ENCODE measurements around the gene JARID2. TPM values are rescaled to one million over a fixed set of nuclear protein-coding genes. Genes with fewer than 3 reads are reported as not detected.

The JARID2 gene
- total and polyA plus RNA-seq, 12 donors: 2.3 to 11.6 (median 8.7) TPM

DNA sequence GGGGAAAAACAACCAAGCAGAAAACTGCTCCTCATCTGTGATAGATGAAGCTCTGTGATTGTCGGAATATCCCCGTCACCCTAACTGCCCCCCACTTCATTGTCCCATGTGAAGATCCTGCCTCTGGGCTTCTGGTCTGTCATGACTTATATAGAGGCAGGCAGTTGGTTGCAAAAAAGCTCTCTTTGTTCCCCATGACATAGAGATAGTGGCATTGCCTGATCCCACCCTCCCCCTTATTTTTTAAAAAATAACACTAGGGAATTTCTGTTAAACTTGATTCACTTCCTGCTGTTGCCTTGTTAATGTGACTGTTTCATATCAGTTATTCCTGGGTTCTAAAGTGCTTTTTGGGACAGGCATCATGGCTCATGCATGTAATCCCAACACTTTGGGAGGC is 203.1 kb downstream of the JARID2 start:
- intact Hi-C loops (cut with DNase I): loop anchor here in 3 of 10 donors (10.0 kb wide), 3 partner anchors 194 to 1324 kb away; partner anchors contain the start of gene JARID2 (in 1 of the 3)
- Histone ChIP-seq H3K4me3 (no peak overlapping the region), H3K36me3 (peaks cover 0 to 21% (median 0%) of the 10 kb centered on the region in 9 donors), H3K4me1 (peaks cover 3 to 81% (median 51%) of the 10 kb centered on the region in 9 donors), H3K9me3 (no peaks in the 10 kb centered on the region), H3K27ac (no peak overlapping the region), H3K27me3 (no peaks in the 10 kb centered on the region)
- DNase-seq (no peak), ATAC-seq (no peak)
- TF ChIP-seq, protein P1, sequence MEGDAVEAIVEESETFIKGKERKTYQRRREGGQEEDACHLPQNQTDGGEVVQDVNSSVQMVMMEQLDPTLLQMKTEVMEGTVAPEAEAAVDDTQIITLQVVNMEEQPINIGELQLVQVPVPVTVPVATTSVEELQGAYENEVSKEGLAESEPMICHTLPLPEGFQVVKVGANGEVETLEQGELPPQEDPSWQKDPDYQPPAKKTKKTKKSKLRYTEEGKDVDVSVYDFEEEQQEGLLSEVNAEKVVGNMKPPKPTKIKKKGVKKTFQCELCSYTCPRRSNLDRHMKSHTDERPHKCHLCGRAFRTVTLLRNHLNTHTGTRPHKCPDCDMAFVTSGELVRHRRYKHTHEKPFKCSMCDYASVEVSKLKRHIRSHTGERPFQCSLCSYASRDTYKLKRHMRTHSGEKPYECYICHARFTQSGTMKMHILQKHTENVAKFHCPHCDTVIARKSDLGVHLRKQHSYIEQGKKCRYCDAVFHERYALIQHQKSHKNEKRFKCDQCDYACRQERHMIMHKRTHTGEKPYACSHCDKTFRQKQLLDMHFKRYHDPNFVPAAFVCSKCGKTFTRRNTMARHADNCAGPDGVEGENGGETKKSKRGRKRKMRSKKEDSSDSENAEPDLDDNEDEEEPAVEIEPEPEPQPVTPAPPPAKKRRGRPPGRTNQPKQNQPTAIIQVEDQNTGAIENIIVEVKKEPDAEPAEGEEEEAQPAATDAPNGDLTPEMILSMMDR (IDR thresholded peaks at IDR 0.05): no peak
- 92 to 94% methylated on average over 2 of the region's 2 CpGs for WGBS, 2 donors

DNA sequence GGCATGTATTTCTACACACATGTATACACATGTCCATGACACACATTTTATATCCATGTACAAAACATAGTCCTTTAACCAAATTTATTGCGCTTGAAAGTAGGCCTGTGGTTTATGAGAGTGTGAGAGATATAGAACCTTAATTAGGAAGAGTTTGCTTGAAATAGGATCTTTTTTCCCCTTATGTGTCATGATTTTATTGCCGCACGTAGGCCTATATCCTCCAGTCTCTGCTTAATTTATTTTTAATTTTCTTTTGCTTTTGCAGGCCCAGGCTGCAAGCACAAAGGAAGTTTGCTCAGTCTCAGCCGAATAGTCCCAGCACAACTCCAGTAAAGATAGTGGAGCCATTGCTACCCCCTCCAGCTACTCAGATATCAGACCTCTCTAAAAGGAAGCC is 205.9 kb downstream of the JARID2 start:
- DNase-seq: no peak
- Histone ChIP-seq H3K9me3 (no peaks in the 10 kb centered on the region), H3K36me3 (peaks cover 0 to 33% (median 0%) of the 10 kb centered on the region in 9 donors), H3K27me3 (no peaks in the 10 kb centered on the region), H3K4me1 (peaks cover 3 to 64% (median 41%) of the 10 kb centered on the region in 9 donors), H3K27ac (peak overlapping the region in 4 of 10 donors; percentile 1 to 74 (median 52)), H3K4me3 (no peak overlapping the region)
- TF ChIP-seq, protein P1 (IDR thresholded peaks at IDR 0.05): no peak
- intact Hi-C loops (cut with DNase I): no loop called here
- WGBS, 2 donors: 83 to 87% methylated on average over 4 of the region's 4 CpGs
- no peak for ATAC-seq

DNA sequence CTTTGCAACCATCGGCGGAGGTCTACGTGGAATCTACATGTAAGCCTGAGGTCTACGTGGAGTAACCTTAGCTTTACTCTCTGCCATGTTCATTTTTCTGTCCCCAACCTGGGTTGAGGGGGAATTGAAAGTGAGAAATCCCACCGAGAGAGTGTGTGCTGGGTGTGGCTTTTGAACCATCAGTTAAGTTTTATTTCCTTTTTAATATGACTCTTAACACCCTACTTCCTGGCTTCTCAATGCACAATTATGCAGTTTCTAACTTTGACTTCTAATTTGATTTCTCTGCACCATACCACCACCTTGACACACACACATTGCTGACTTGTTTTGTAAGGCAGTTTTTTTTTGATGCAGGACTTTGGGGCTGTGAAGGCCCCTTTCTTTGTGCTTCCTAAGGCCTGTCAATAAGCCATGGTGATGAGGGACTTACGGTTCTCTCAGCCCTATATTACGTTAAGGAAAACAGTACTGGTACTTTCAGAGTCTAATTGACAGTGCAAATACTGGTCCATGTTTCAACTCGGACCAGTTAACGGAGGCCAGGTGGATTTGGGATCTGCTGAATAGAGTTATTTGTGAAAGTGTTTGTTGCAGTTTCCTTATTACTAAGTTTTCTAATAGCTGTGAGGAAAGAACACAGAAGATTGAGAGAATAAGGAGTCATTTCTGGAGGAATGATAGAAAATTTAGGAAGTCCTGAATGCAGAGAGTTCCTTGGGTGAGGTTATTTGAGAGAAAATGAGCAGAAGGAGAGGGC is 206.5 kb downstream of the JARID2 start:
- peaks cover 3 to 68% (median 41%) of the 10 kb centered on the region in 9 donors for H3K4me1 ChIP-seq
- H3K27ac ChIP-seq: peak overlapping the region in 9 of 10 donors; percentile 18 to 74 (median 33)
- no peaks in the 10 kb centered on the region for H3K9me3 ChIP-seq
- DNase-seq (no peak), ATAC-seq (peak in 2 of 8 donors; percentile 12 to 29)
- no peak overlapping the region for H3K4me3 ChIP-seq
- 87 to 88% methylated on average over 9 of the region's 9 CpGs for WGBS, 2 donors
- intact Hi-C loops (cut with DNase I): no loop called here
- peaks cover 0 to 33% (median 0%) of the 10 kb centered on the region in 9 donors for H3K36me3 ChIP-seq
- TF ChIP-seq, protein P1 (IDR thresholded peaks at IDR 0.05): no peak
- no peaks in the 10 kb centered on the region for H3K27me3 ChIP-seq

DNA sequence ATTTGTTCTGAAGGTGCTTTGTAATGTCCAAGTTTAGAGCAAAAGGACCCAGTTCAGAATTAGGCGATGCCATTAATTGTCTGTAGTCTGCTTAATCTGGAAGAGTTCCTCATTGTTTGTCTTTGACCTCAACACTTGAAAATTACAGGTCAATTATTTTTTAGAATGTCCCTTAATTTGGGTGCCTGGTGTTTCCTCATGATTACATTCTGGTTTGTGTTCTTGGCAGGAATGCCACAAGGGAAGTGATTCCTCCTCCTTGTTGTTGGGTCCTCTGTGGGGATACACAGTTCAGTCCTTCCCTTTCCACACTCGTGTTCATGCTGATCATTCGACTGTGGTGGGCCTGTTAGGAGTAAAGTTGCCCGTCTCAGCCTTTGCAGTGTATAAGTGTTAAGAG is 207.3 kb downstream of the JARID2 start:
- peak; percentile 39 to 77 (median 59) for ATAC-seq
- Histone ChIP-seq H3K27ac (peak overlapping the region in 9 of 10 donors; percentile 3 to 74 (median 28)), H3K36me3 (peaks cover 0 to 33% (median 0%) of the 10 kb centered on the region in 9 donors), H3K9me3 (no peaks in the 10 kb centered on the region), H3K4me1 (peaks cover 3 to 68% (median 44%) of the 10 kb centered on the region in 9 donors), H3K4me3 (no peak overlapping the region), H3K27me3 (no peaks in the 10 kb centered on the region)
- intact Hi-C loops (cut with DNase I): no loop called here
- TF ChIP-seq, protein P1 (IDR thresholded peaks at IDR 0.05): no peak
- WGBS, 2 donors: 63% methylated on average over 4 of the region's 4 CpGs
- no peak for DNase-seq

All from heart right ventricle (tissue), 16 donors.